DND-41 (cell line): ENCODE results near the gene EGFLAM.

Experiments used
- ATAC-seq: fragments of 200-7000 bp; cut with Tn5 transposase; 3 replicates; pipeline ENCODE4 v1.9.1; 2021; ENCODE audit warnings: low read depth; ENCODE audit not compliant: insufficient read depth
- DNase-seq: peaks from one replicate; pipeline ENCODE4 v3.0.0-alpha.2; 2020
- H2AFZ ChIP-seq: 2 replicates; pipeline ENCODE4 v1.6.0; 2012; ENCODE audit warnings: low read depth, low read length
- H3K27ac ChIP-seq: 2 replicates; pipeline ENCODE4 v1.5.1; 2012; ENCODE audit warnings: low read length, inconsistent platforms
- H3K27me3 ChIP-seq: fragments of 200-600 bp; sonication (generic); 2 replicates; pipeline ENCODE4 v1.6.0; 2012; ENCODE audit warnings: low read length, mild to moderate bottlenecking, inconsistent platforms; ENCODE audit not compliant: insufficient read depth, poor library complexity
- H3K36me3 ChIP-seq: 2 replicates; pipeline ENCODE4 v1.5.1; 2012; ENCODE audit warnings: low read length, inconsistent platforms; ENCODE audit not compliant: insufficient read depth
- H3K4me1 ChIP-seq: 2 replicates; pipeline ENCODE4 v1.5.1; 2012; ENCODE audit warnings: mild to moderate bottlenecking, low read length; ENCODE audit not compliant: insufficient read depth
- H3K4me2 ChIP-seq: 2 replicates; pipeline ENCODE4 v1.6.0; 2012; ENCODE audit warnings: mild to moderate bottlenecking, moderate library complexity, low read length, inconsistent platforms; ENCODE audit not compliant: insufficient read depth
- H3K4me3 ChIP-seq, 2 experiments: fragments of 200-600 bp in 1 of 2; shearing (Covaris generic) in 1 of 2; 2 replicates each; pipeline ENCODE4 v1.5.1; 2012 to 2016; ENCODE audit warnings: inconsistent platforms in 2 of 2, low read length in 2 of 2, mild to moderate bottlenecking in 2 of 2, low read depth in 1 of 2, moderate library complexity in 1 of 2
- H3K79me2 ChIP-seq: 2 replicates; pipeline ENCODE4 v1.6.0; 2012; ENCODE audit warnings: low read length, inconsistent platforms; ENCODE audit not compliant: insufficient read depth
- H3K9ac ChIP-seq: 2 replicates; pipeline ENCODE4 v1.6.0; 2012; ENCODE audit warnings: low read depth, mild to moderate bottlenecking, inconsistent platforms, low read length, moderate library complexity
- H3K9me3 ChIP-seq: 2 replicates; pipeline ENCODE4 v1.5.1; 2012; ENCODE audit warnings: low read length, moderate library complexity, mild to moderate bottlenecking, inconsistent platforms; ENCODE audit not compliant: insufficient read depth, severe bottlenecking
- H4K20me1 ChIP-seq: 2 replicates; pipeline ENCODE4 v1.6.0; 2012; ENCODE audit warnings: low read length; ENCODE audit not compliant: insufficient read depth
- CTCF ChIP-seq: IDR thresholded peaks from 2 replicates; pipeline ENCODE4 v1.5.1; 2012; ENCODE audit warnings: borderline replicate concordance, low read length, moderate library complexity, mild to moderate bottlenecking; ENCODE audit not compliant: poor library complexity, severe bottlenecking; ENCODE audit errors: extremely low read depth
- EZH2 ChIP-seq: IDR thresholded peaks from 3 replicates; pipeline ENCODE4 v1.6.1; 2012; ENCODE audit warnings: borderline replicate concordance, low read depth, mild to moderate bottlenecking, moderate library complexity, low read length, inconsistent platforms; ENCODE audit not compliant: severe bottlenecking

Gene EGFLAM

GRCh38 chr5:38469707-38470267 is 211.4 kb downstream of the EGFLAM start:
- H3K9ac ChIP-seq = no peak overlapping the region
- no peak for DNase-seq
- peaks cover 7% of the 10 kb centered on the region for H4K20me1 ChIP-seq
- H3K27ac ChIP-seq = no peak overlapping the region
- no peak overlapping the region for H2AFZ ChIP-seq
- ATAC-seq = no peak
- no peaks in the 10 kb centered on the region for H3K36me3 ChIP-seq
- peaks cover 21% of the 10 kb centered on the region for H3K27me3 ChIP-seq
- H3K4me1 ChIP-seq = no peaks in the 10 kb centered on the region
- no peak overlapping the region for H3K4me3 ChIP-seq
- no peaks in the 10 kb centered on the region for H3K79me2 ChIP-seq
- no peaks in the 10 kb centered on the region for H3K9me3 ChIP-seq
- TF ChIP-seq EZH2 (no peak), CTCF (no peak)
- no peak overlapping the region for H3K4me2 ChIP-seq

- no peaks in the 10 kb centered on the region for H3K79me2 ChIP-seq
- H2AFZ ChIP-seq = no peak overlapping the region
- no peak overlapping the region for H3K4me2 ChIP-seq
- no peak overlapping the region for H3K4me3 ChIP-seq
- H3K36me3 ChIP-seq = no peaks in the 10 kb centered on the region
- peaks cover 9% of the 10 kb centered on the region for H3K27me3 ChIP-seq
- no peak overlapping the region for H3K9ac ChIP-seq
- ATAC-seq = no peak
- no peak for DNase-seq
- no peak overlapping the region for H3K27ac ChIP-seq
- H4K20me1 ChIP-seq = peaks cover 7% of the 10 kb centered on the region; the same call in 1 of the 2 replicates
- TF ChIP-seq CTCF (no peak), EZH2 (no peak)
- no peaks in the 10 kb centered on the region for H3K9me3 ChIP-seq
- no peaks in the 10 kb centered on the region for H3K4me1 ChIP-seq
These were observed 213.3 kb downstream of the EGFLAM start for GRCh38 chr5:38471709-38472108.

- H3K9ac ChIP-seq = no peak overlapping the region
- H3K4me2 ChIP-seq = no peak overlapping the region
- no peak overlapping the region for H3K27ac ChIP-seq
- H3K36me3 ChIP-seq = no peaks in the 10 kb centered on the region
- no peaks in the 10 kb centered on the region for H3K9me3 ChIP-seq
- no peak for DNase-seq
- no peak overlapping the region for H2AFZ ChIP-seq
- TF ChIP-seq EZH2 = no peak
- no peak for TF ChIP-seq CTCF
- no peaks in the 10 kb centered on the region for H3K4me1 ChIP-seq
- ATAC-seq = no peak
- H3K27me3 ChIP-seq = peaks cover 11% of the 10 kb centered on the region
- H3K4me3 ChIP-seq = no peak overlapping the region
- H4K20me1 ChIP-seq = peaks cover 4% of the 10 kb centered on the region; the same call in 1 of the 2 replicates
- H3K79me2 ChIP-seq = no peaks in the 10 kb centered on the region
These were observed 214.2 kb downstream of the EGFLAM start for GRCh38 chr5:38472541-38472940.
